RWPE1 (cell line): ENCODE results near the gene EPAS1.

ENCODE experiments used
- CTCF ChIA-PET: fragments of 350-600 bp; sonication (Branson Sonifier 250); formaldehyde crosslinking; extraction: SDS; loops from one replicate; lab custom pipeline; 2021; lab: Yijun Ruan, JAX
- POLR2A ChIA-PET: fragments of 400-600 bp; formaldehyde crosslinking; extraction: SDS; loops from one replicate; lab custom pipeline; 2020; ENCODE audit warnings: antibody characterized with exemption; ENCODE audit not compliant: low non-redundant PET; lab: Yijun Ruan, JAX
- DNase-seq: peaks from one replicate; pipeline ENCODE4 v3.0.0; 2012; ENCODE audit warnings: low spot score
- H3K27ac ChIP-seq: fragments of 450-650 bp; 2 replicates; pipeline ENCODE4 v1.5.1; 2017
- TF ChIP-seq, protein P1 (sequence below): fragments of 450-650 bp; conservative IDR thresholded peaks from 2 replicates; pipeline ENCODE4 v1.5.1; 2017; ENCODE audit warnings: low read depth, mild to moderate bottlenecking

The EPAS1 gene

DNA sequence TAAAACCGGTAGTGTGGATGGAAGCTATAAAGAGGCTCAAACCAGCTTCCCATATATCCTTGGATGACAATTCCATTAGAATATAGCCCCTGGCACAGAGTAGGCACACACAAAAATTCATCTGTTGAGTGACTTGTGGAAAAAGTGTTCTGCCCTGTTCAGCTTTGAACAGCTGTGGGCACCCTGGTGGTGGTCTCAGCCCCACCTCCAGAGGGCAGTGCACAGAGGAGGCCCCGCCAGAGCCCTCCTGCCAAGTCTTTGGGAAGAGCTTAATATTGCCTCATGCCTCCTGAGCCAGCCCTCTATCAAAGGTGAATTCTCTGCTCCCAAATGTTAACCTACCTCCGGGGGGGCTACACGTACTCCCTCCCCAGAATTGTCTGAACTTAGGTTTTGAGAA, 30.4 kb downstream of the EPAS1 start:
- ChIA-PET POLR2A (no interaction called here), CTCF (interaction anchor here (0.6 to 2.2 kb wide), 2 partner anchors 10 to 706 kb away, joined by 3 to 8 read pairs; no protein-coding TSS in a partner anchor)
- TF ChIP-seq, protein P1, sequence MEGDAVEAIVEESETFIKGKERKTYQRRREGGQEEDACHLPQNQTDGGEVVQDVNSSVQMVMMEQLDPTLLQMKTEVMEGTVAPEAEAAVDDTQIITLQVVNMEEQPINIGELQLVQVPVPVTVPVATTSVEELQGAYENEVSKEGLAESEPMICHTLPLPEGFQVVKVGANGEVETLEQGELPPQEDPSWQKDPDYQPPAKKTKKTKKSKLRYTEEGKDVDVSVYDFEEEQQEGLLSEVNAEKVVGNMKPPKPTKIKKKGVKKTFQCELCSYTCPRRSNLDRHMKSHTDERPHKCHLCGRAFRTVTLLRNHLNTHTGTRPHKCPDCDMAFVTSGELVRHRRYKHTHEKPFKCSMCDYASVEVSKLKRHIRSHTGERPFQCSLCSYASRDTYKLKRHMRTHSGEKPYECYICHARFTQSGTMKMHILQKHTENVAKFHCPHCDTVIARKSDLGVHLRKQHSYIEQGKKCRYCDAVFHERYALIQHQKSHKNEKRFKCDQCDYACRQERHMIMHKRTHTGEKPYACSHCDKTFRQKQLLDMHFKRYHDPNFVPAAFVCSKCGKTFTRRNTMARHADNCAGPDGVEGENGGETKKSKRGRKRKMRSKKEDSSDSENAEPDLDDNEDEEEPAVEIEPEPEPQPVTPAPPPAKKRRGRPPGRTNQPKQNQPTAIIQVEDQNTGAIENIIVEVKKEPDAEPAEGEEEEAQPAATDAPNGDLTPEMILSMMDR = no peak
- DNase-seq = no peak
- peak overlapping the region; percentile 55 for H3K27ac ChIP-seq

DNA sequence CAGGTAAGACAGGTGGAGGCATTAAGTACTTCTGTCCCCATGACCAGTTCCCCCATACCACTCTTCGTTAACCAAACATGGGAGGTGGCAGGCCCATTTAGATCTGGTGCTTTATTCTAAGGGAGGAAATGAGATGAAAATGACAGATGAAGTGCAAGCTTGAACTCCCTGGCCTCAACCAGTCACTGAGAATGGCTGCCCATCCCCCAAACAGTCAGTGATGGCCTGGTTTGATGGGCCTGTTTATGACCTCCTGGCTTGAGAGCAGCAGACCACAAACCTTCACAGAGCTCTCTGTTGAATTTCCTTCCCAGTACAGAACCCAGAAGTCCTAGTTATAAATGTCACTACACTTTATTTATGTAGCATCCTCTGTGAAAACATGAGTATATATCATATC, 31.1 kb downstream of the EPAS1 start:
- ChIA-PET POLR2A (no interaction called here), CTCF (interaction anchor here (2.2 kb wide), 1 partner anchor 11 kb away, joined by 8 read pairs; no protein-coding TSS in a partner anchor)
- H3K27ac ChIP-seq = peak overlapping the region; percentile 55
- no peak for DNase-seq
- TF ChIP-seq, protein P1 = no peak

DNA sequence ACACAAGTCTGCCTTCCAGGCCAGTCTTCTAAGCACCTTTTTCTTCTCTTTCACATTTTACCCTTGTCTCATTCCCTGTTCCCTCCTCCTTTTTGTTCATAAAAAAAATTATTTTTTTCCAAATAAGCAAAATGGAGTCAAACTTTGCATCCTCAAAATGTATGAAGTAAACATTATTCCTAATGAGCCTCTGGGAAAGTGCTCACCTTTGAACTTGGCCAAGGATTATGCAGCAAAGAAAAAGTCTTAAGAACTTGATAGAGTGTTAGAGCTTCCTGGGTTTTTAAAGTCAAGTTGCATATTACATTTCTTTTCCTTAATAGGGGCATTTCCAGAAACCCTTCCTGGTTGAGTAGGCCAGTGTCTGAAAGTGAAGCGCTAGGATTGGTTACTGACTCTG, 31.6 kb downstream of the EPAS1 start:
- no peak for DNase-seq
- CTCF ChIA-PET = interaction anchor here (0.7 to 2.2 kb wide), 2 partner anchors 12 to 99 kb away, joined by 7 to 8 read pairs; no protein-coding TSS in a partner anchor
- H3K27ac ChIP-seq = peak overlapping the region; percentile 92
- TF ChIP-seq, protein P1 = no peak
- POLR2A ChIA-PET = no interaction called here

DNA sequence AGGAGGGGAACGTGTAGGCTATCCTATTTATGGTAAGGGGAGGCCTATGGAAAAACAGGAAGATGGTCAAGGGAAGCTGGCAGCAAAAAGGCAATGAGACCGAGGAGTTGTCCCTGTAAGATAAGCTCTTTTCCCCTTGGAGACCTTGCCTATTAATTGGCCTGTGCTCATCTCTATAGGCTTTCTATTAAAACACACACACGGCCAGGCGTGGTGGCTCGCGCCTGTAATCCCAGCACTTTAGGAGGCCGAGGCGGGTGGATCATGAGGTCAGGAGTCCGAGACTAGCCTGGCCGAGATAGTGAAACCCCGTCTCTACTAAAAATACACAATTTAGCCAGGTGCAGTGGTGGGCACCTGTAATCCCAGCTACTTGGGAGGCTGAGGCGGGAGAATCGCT, 32.1 kb downstream of the EPAS1 start:
- peak overlapping the region; percentile 92 for H3K27ac ChIP-seq
- POLR2A ChIA-PET = no interaction called here
- TF ChIP-seq, protein P1 = no peak
- DNase-seq = no peak
- CTCF ChIA-PET = interaction anchor here (0.7 kb wide), 1 partner anchor 99 kb away, joined by 7 read pairs; no protein-coding TSS in a partner anchor

DNA sequence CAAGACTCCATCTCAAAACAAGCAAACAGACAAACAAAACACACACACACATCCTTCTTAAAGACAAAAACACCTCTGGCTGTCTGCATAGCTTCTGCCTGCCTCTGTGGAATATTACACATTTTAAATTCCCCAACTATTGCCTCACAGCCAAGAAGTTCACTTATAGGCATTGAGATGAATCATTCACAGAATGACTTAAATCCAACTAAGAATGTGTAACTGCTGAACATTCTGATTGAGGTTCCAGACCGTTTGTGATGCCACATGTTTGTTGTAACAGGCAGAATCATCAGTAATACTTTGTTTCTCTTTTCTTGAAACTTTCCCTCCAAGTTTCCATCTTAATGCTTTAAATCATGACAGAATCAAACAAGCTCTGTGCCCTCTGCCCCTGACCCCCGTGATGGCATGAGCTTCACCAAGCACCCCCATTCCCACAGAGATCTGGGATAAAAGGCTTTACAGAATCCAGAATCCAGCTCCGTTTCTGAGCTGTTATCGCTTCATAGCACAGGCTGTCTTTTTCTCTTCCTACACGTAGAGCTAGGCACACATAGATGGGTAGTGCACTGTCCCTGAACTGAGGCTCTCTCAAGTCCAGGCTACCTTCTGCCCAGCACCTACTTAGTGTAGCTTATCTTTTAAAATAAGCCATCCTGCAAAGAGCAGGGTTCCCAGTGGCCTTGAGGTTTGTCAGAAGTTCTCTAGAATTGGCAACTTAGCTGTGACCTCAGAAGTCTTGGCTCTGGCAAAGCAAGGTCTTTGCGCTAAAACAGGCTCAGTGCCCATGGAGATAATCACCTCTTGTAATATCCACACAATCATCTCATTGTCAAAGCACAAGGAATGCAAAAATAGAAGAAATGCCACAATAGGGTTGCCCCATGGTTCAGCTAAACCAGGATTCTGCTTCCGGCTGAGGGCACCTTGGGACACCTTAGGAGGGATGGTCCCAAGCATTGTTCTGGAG, 32.9 kb downstream of the EPAS1 start:
- TF ChIP-seq, protein P1 = no peak
- ChIA-PET CTCF (interaction anchor here (0.6 kb wide), 1 partner anchor 47 kb away, joined by 6 read pairs; no protein-coding TSS in a partner anchor), POLR2A (no interaction called here)
- peak; percentile 73 for DNase-seq
- H3K27ac ChIP-seq = peak overlapping the region; percentile 92

DNA sequence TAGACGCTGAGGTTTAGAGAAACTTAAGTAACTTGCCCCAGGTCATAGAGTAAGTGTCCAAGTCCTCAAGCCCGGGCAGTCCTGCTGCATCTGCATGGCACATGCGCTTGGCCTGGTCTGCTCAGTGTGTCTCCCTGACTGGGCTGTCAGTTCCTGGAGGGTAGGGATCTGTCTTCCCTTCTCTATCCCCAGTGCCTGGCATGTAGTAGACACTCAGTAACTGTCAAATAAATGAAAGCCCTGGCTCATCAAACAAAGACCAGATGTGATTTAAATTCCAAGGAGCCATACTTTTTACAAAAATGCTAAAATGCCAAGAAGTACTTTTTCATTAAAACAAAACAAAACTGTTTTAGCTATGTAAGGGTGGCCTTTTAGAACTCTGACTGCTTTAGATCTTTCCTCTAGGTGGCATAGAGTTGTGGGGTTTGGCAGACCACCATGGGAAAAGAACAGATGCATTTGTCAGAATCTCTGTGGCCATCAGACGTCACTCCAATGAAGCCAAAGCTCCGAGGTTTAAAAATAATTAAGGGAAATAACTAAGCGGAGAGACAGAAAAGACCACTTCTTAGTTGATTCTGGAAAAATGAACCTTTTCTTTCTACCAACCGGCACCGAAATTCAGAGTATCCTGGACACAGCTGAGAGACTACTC, 34.0 kb downstream of the EPAS1 start:
- ChIA-PET POLR2A (no interaction called here), CTCF (no interaction called here)
- peak overlapping the region; percentile 92 for H3K27ac ChIP-seq
- DNase-seq = no peak
- TF ChIP-seq, protein P1 = no peak
